ENCODE data around the gene LIMCH1.

DNA sequence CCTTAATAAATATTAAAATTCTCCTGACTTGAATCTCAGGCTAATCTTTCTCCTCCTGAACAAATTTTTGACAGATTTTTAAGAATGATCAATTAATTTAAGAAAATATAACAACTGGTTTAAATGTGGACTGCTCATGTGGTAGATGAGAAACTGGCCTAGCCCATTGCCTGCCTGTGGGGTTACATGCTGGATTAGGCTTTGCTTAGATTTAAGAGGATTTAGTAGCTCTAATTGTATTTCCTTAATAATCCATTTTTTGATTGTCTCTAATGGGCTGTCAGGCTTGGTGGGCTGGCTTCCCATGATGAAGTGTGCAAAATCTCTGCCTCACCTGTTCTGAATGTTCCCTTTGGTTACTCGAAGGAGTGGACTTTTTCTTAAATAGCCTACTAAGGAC lies 27.8 kb upstream of the LIMCH1 start:
- TF ChIP-seq, protein P1, sequence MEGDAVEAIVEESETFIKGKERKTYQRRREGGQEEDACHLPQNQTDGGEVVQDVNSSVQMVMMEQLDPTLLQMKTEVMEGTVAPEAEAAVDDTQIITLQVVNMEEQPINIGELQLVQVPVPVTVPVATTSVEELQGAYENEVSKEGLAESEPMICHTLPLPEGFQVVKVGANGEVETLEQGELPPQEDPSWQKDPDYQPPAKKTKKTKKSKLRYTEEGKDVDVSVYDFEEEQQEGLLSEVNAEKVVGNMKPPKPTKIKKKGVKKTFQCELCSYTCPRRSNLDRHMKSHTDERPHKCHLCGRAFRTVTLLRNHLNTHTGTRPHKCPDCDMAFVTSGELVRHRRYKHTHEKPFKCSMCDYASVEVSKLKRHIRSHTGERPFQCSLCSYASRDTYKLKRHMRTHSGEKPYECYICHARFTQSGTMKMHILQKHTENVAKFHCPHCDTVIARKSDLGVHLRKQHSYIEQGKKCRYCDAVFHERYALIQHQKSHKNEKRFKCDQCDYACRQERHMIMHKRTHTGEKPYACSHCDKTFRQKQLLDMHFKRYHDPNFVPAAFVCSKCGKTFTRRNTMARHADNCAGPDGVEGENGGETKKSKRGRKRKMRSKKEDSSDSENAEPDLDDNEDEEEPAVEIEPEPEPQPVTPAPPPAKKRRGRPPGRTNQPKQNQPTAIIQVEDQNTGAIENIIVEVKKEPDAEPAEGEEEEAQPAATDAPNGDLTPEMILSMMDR (IDR thresholded peaks at IDR 0.05) = no peak
- TF ChIP-seq POLR2A (IDR thresholded peaks at IDR 0.05) = no peak

Measured in adrenal gland (tissue), 5 donors.